ENCODE results near the gene CAMK2B.

The CAMK2B gene

DNA sequence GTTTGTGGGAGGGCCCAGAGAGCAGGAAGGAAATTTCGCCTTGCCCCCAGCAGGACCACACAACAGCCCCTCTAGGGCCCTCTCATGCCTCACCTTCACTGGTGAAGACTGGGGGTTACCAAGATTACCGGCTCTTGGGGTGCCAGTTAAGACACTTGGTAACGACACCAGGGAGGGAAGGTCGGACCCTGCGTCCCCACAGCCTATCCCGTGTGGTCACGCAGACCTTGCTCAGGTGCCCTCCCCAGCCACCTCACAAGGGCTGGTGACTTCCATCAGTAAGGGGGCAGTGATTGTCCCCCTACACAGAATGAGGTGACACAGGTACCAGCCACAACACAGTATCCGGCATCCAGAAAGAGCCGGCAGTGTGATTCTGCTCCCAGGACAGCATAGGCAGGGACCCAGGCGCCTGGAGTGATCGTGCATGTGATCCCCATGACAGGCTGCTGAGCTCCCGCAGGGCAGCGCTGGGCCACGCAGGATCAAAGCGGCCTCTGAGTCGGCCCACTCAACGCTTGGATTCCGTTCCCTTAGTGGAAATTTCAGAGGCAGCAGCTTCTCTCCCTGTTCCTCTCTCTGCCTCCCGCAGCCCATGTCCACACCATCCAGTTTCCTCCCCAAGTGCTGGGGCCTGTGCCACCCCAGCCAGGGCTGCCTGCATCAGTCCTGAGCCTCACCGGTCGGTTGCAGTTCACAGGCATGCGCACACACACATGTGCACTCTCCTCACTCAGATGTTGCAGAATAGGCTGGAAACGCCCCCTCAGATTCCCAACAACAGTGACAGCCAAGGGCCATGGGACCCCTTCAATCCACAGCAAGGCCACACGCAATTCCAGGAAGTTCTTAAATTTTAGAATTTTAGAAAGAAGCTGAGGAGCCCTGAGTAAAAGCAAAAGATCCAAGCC, 35.8 kb downstream of the CAMK2B start:
- TF ChIP-seq POLR2A (IDR thresholded peaks at IDR 0.05; ENCODE audit: low read depth, low read length) (no peak), POLR2AphosphoS5 (IDR thresholded peaks at IDR 0.05; ENCODE audit: low read depth, low read length) (no peak), POU2F2 (IDR thresholded peaks at IDR 0.05; ENCODE audit: low read depth, low read length) (no peak), PAX5 (IDR thresholded peaks at IDR 0.05; ENCODE audit: insufficient read depth, low read length, severe bottlenecking) (no peak), SPI1 (IDR thresholded peaks at IDR 0.05; ENCODE audit: low read depth, low read length) (no peak), TAF1 (IDR thresholded peaks at IDR 0.05; ENCODE audit: low read depth, low read length) (no peak)
- DNase-seq (ENCODE audit: insufficient read length, low spot score) (no peak), FAIRE-seq (no peak)

- DNase-seq (ENCODE audit: insufficient read length, low spot score) (no peak), FAIRE-seq (no peak)
- TF ChIP-seq PAX5 (IDR thresholded peaks at IDR 0.05; ENCODE audit: insufficient read depth, low read length, severe bottlenecking) (no peak), POLR2AphosphoS5 (IDR thresholded peaks at IDR 0.05; ENCODE audit: low read depth, low read length) (no peak), POU2F2 (IDR thresholded peaks at IDR 0.05; ENCODE audit: low read depth, low read length) (no peak), TAF1 (IDR thresholded peaks at IDR 0.05; ENCODE audit: low read depth, low read length) (no peak), POLR2A (IDR thresholded peaks at IDR 0.05; ENCODE audit: low read depth, low read length) (no peak), SPI1 (IDR thresholded peaks at IDR 0.05; ENCODE audit: low read depth, low read length) (no peak)
Measured at GRCh38 chr7:44288811-44289340, 36.5 kb downstream of the CAMK2B start.

- FAIRE-seq (no peak), DNase-seq (ENCODE audit: insufficient read length, low spot score) (no peak)
- TF ChIP-seq POLR2AphosphoS5 (IDR thresholded peaks at IDR 0.05; ENCODE audit: low read depth, low read length) (no peak), SPI1 (IDR thresholded peaks at IDR 0.05; ENCODE audit: low read depth, low read length) (no peak), PAX5 (IDR thresholded peaks at IDR 0.05; ENCODE audit: insufficient read depth, low read length, severe bottlenecking) (no peak), POU2F2 (IDR thresholded peaks at IDR 0.05; ENCODE audit: low read depth, low read length) (no peak), POLR2A (IDR thresholded peaks at IDR 0.05; ENCODE audit: low read depth, low read length) (no peak), TAF1 (IDR thresholded peaks at IDR 0.05; ENCODE audit: low read depth, low read length) (no peak)
Measured at GRCh38 chr7:44288381-44288685, 37.1 kb downstream of the CAMK2B start.

- DNase-seq (ENCODE audit: insufficient read length, low spot score) (no peak), FAIRE-seq (no peak)
- no peak for TF ChIP-seq POU2F2 (IDR thresholded peaks at IDR 0.05; ENCODE audit: low read depth, low read length)
- TF ChIP-seq POLR2A (IDR thresholded peaks at IDR 0.05; ENCODE audit: low read depth, low read length) = no peak
- no peak for TF ChIP-seq TAF1 (IDR thresholded peaks at IDR 0.05; ENCODE audit: low read depth, low read length)
- no peak for TF ChIP-seq PAX5 (IDR thresholded peaks at IDR 0.05; ENCODE audit: insufficient read depth, low read length, severe bottlenecking)
- no peak for TF ChIP-seq SPI1 (IDR thresholded peaks at IDR 0.05; ENCODE audit: low read depth, low read length)
- TF ChIP-seq POLR2AphosphoS5 (IDR thresholded peaks at IDR 0.05; ENCODE audit: low read depth, low read length) = no peak
Measured at GRCh38 chr7:44287488-44288380, 37.7 kb downstream of the CAMK2B start.

DNA sequence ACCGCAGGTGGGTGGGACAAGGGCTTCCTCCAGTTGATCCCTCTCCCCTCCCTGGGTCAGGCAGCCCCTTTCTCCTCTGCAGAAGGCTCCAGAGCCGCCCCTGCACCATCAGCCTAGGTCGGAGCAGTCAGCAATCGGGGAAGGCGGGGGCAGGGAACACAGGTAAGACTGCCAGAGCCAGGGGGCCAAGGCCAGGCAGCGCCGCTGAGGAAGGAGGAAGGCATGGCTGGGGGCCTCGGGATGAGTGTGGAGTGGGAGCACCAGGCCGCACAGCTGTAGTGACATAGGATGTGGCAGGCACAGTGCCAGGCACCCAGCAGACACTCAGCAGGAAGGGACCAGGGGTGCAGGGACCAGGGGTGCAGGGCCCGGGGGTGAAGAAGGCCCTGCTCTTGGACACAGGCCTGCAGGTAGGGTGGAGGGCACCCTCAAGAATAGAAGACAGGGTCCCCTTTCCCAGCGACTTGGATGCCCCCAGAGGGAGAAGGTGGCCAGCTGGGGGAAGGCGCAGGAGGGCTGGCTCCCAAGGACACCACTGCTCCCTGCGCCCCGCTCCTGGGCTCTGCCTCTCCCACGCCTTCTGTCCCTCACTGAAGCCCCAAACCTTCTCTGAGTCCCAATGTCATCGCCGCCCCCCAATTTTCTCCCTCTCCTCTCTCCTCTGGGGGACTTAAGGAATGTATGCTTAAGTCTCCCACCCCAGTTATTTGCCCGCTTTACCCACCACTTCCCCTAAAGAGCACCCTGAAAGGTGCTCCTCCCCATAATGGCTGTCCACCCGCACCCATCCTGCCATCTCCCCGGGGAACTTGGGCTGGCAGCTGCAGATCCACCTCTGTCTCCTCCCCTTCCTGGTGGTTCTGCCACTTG, 38.5 kb downstream of the CAMK2B start:
- no peak for FAIRE-seq
- DNase-seq (ENCODE audit: insufficient read length, low spot score) = no peak
- TF ChIP-seq POU2F2 (IDR thresholded peaks at IDR 0.05; ENCODE audit: low read depth, low read length) = no peak
- TF ChIP-seq POLR2A (IDR thresholded peaks at IDR 0.05; ENCODE audit: low read depth, low read length) = no peak
- TF ChIP-seq TAF1 (IDR thresholded peaks at IDR 0.05; ENCODE audit: low read depth, low read length) = no peak
- TF ChIP-seq SPI1 (IDR thresholded peaks at IDR 0.05; ENCODE audit: low read depth, low read length) = no peak
- TF ChIP-seq POLR2AphosphoS5 (IDR thresholded peaks at IDR 0.05; ENCODE audit: low read depth, low read length) = no peak
- no peak for TF ChIP-seq PAX5 (IDR thresholded peaks at IDR 0.05; ENCODE audit: insufficient read depth, low read length, severe bottlenecking)

GRCh38 chr7:44286182-44286617, 39.2 kb downstream of the CAMK2B start:
- no peak for DNase-seq (ENCODE audit: insufficient read length, low spot score)
- no peak for FAIRE-seq

GRCh38 chr7:44285561-44285960, 39.8 kb downstream of the CAMK2B start:
- DNase-seq (ENCODE audit: insufficient read length, low spot score) = no peak
- TF ChIP-seq POLR2AphosphoS5 (IDR thresholded peaks at IDR 0.05; ENCODE audit: low read depth, low read length) = no peak
- no peak for TF ChIP-seq POLR2A (IDR thresholded peaks at IDR 0.05; ENCODE audit: low read depth, low read length)
- TF ChIP-seq SPI1 (IDR thresholded peaks at IDR 0.05; ENCODE audit: low read depth, low read length) = no peak
- TF ChIP-seq TAF1 (IDR thresholded peaks at IDR 0.05; ENCODE audit: low read depth, low read length) = no peak
- TF ChIP-seq POU2F2 (IDR thresholded peaks at IDR 0.05; ENCODE audit: low read depth, low read length) = no peak
- no peak for TF ChIP-seq PAX5 (IDR thresholded peaks at IDR 0.05; ENCODE audit: insufficient read depth, low read length, severe bottlenecking)

More at GRCh38 chr7:44286182-44286617, 39.2 kb downstream of the CAMK2B start:
- no peak for TF ChIP-seq TAF1 (IDR thresholded peaks at IDR 0.05; ENCODE audit: low read depth, low read length)
- no peak for TF ChIP-seq PAX5 (IDR thresholded peaks at IDR 0.05; ENCODE audit: insufficient read depth, low read length, severe bottlenecking)
- TF ChIP-seq POU2F2 (IDR thresholded peaks at IDR 0.05; ENCODE audit: low read depth, low read length) = no peak
- no peak for TF ChIP-seq POLR2AphosphoS5 (IDR thresholded peaks at IDR 0.05; ENCODE audit: low read depth, low read length)
- no peak for TF ChIP-seq SPI1 (IDR thresholded peaks at IDR 0.05; ENCODE audit: low read depth, low read length)
- TF ChIP-seq POLR2A (IDR thresholded peaks at IDR 0.05; ENCODE audit: low read depth, low read length) = no peak

DNA sequence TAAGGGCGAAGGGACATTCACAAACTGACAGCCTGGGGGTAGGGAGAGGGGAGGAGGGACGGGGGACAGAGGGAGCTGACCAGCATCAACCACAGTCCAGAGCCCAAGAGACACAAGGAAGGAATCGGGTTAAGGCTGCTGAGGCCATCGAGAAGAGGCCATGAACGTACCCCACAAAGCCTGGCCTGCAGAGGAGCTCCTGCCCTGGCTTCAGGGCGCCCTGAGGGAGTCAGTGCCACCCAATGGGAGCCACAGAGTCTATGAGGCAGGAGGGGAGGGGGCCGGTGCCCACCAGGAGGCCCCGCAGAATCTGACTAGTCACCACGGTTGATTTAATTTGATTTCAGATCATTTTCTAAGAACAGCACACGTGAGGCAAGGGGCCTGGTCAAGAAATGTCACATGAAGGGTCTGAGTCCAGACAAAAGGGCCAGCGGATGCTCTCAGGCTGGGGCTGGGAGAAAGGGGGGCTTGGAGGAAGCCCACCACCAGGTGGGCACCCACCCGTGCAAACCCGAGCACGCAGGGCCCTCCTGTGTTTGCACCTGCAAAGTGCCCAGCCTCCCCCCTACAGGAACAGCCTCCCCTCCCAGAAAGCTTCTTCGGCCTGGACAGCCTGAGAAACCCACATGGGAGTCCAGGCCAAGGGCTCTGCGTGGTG, 40.4 kb downstream of the CAMK2B start:
- no peak for DNase-seq (ENCODE audit: insufficient read length, low spot score)
- TF ChIP-seq SPI1 (IDR thresholded peaks at IDR 0.05; ENCODE audit: low read depth, low read length) (no peak), POLR2AphosphoS5 (IDR thresholded peaks at IDR 0.05; ENCODE audit: low read depth, low read length) (no peak), POLR2A (IDR thresholded peaks at IDR 0.05; ENCODE audit: low read depth, low read length) (no peak), TAF1 (IDR thresholded peaks at IDR 0.05; ENCODE audit: low read depth, low read length) (no peak), PAX5 (IDR thresholded peaks at IDR 0.05; ENCODE audit: insufficient read depth, low read length, severe bottlenecking) (no peak), POU2F2 (IDR thresholded peaks at IDR 0.05; ENCODE audit: low read depth, low read length) (no peak)
- FAIRE-seq = no peak

More at GRCh38 chr7:44285561-44285960, 39.8 kb downstream of the CAMK2B start:
- FAIRE-seq = no peak
